ENCODE data around the gene GBP7.
"Not testable (repeated sequence)": the region's sequence is repeated elsewhere in the genome, so short reads cannot be mapped to it uniquely, and the experiment has no call there.

The GBP7 gene

GRCh38 chr1:89147678-89148658 is 27.8 kb downstream of the GBP7 start:
- no peak overlapping the region for H3K27ac Mint-ChIP-seq
- H3K4me1 Mint-ChIP-seq: peaks cover 6% of the 10 kb centered on the region
- DNase-seq: no peak
- no peaks in the 10 kb centered on the region for H3K9me3 Mint-ChIP-seq
- ATAC-seq: no peak
- peaks cover 13% of the 10 kb centered on the region for H3K27me3 Mint-ChIP-seq
- no peak overlapping the region for H3K4me3 Mint-ChIP-seq

- H3K4me3 Mint-ChIP-seq: no peak overlapping the region
- H3K27me3 Mint-ChIP-seq: peaks cover 13% of the 10 kb centered on the region
- DNase-seq: no peak
- no peaks in the 10 kb centered on the region for H3K9me3 Mint-ChIP-seq
- no peak overlapping the region for H3K27ac Mint-ChIP-seq
- ATAC-seq: no peak
- H3K4me1 Mint-ChIP-seq: peaks cover 6% of the 10 kb centered on the region
These were observed 29.1 kb downstream of the GBP7 start for GRCh38 chr1:89146721-89147120.

GRCh38 chr1:89143484-89143883 is 32.3 kb downstream of the GBP7 start:
- Mint-ChIP-seq H3K27me3 (peaks cover 8% of the 10 kb centered on the region), H3K4me3 (no peak overlapping the region), H3K9me3 (peaks cover 0 to 5% of the 10 kb centered on the region in 2 donors), H3K27ac (no peak overlapping the region), H3K4me1 (peaks cover 12% of the 10 kb centered on the region)
- ATAC-seq (no peak), DNase-seq (no peak)

GRCh38 chr1:89142160-89142559 is 33.6 kb downstream of the GBP7 start:
- H3K4me1 Mint-ChIP-seq: peaks cover 12% of the 10 kb centered on the region
- peaks cover 0 to 15% of the 10 kb centered on the region in 2 donors for H3K9me3 Mint-ChIP-seq
- ATAC-seq: no peak
- no peak overlapping the region for H3K27ac Mint-ChIP-seq
- no peaks in the 10 kb centered on the region for H3K27me3 Mint-ChIP-seq
- DNase-seq: no peak
- H3K4me3 Mint-ChIP-seq: no peak overlapping the region

- ATAC-seq: no peak
These were observed 42.1 kb downstream of the GBP7 start for GRCh38 chr1:89133747-89134146.

DNA sequence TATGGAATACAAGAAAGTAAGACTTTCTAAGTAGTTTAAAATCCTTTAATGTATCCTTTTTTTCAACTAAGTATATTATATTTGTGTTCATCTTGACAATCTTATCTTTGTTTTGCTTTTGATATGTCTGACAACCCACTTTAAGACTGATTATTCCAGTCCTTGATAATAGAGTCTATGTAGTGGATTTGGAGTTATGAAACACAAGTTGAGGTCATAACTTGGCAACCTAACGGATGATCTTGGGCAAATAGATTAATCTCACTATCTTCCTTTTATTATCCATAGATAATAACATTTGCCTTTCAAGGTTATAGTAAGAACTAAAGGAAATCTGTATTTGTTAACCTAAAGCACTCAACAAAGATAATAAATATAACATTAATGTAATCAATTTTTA is 45.1 kb downstream of the GBP7 start:
- Mint-ChIP-seq H3K27ac (no peak overlapping the region), H3K9me3 (peaks cover 0 to 16% of the 10 kb centered on the region in 2 donors), H3K27me3 (no peaks in the 10 kb centered on the region), H3K4me3 (no peak overlapping the region), H3K4me1 (peaks cover 47% of the 10 kb centered on the region)
- ATAC-seq (no peak), DNase-seq (no peak)

More at GRCh38 chr1:89133747-89134146, 42.1 kb downstream of the GBP7 start:
- Mint-ChIP-seq H3K4me1 (peaks cover 28% of the 10 kb centered on the region), H3K4me3 (no peak overlapping the region), H3K9me3 (peaks cover 10 to 39% of the 10 kb centered on the region in 2 donors), H3K27me3 (no peaks in the 10 kb centered on the region), H3K27ac (no peak overlapping the region)
- no peak for DNase-seq

DNA sequence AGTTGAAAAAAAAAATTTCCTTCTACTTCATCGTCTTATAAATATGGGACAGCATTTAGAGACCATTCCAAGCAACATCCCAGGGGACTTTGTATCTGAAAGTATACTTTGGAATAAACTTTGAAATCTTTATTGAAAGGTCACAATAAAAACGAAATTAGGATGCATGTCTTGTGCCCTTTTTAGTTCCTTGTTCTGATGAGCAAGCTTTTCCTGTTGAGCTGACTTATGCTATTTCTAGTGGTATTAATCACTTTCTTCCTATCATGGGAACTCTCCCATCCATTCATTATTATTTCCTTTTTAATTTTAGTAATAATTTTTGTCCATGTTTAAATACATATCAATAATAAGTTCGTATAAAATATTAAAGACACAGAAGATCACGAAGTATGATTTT is 45.9 kb downstream of the GBP7 start:
- Mint-ChIP-seq H3K4me3 (no peak overlapping the region), H3K4me1 (peaks cover 45% of the 10 kb centered on the region), H3K9me3 (peaks cover 0 to 11% of the 10 kb centered on the region in 2 donors), H3K27me3 (no peaks in the 10 kb centered on the region), H3K27ac (peak overlapping the region in 1 of 2 donors; percentile 42)
- no peak for ATAC-seq
- no peak for DNase-seq

GRCh38 chr1:89128003-89128458 is 47.8 kb downstream of the GBP7 start:
- Mint-ChIP-seq H3K4me3 (peak overlapping the region in 1 of 2 donors; percentile 32), H3K4me1 (peaks cover 42% of the 10 kb centered on the region), H3K27ac (peak overlapping the region in 1 of 2 donors; percentile 99)
- not testable (repeated sequence) for H3K27me3 Mint-ChIP-seq, H3K9me3 Mint-ChIP-seq, DNase-seq, ATAC-seq

GRCh38 chr1:89126602-89127565 is 48.9 kb downstream of the GBP7 start:
- not testable (repeated sequence) for H3K9me3 Mint-ChIP-seq, H3K27me3 Mint-ChIP-seq
- H3K27ac Mint-ChIP-seq: peak overlapping the region; percentile 98 to 99
- peaks cover 53% of the 10 kb centered on the region for H3K4me1 Mint-ChIP-seq
- peak; percentile 83 for ATAC-seq
- H3K4me3 Mint-ChIP-seq: peak overlapping the region; percentile 88 to 95
- DNase-seq: peak; percentile 91 to 92

- DNase-seq (peak; percentile 17 to 29), ATAC-seq (peak; percentile 79)
- H3K4me1 Mint-ChIP-seq: peaks cover 57% of the 10 kb centered on the region
- H3K27ac Mint-ChIP-seq: peak within 1 kb of the TSS; percentile 98 to 99
- peak within 1 kb of the TSS; percentile 88 to 95 for H3K4me3 Mint-ChIP-seq
- H3K27me3 Mint-ChIP-seq: no peaks in the 10 kb centered on the region
- no peaks in the 10 kb centered on the region for H3K9me3 Mint-ChIP-seq
These were observed 49.8 kb downstream of the GBP7 start, which contains the start of gene GBP2 for GRCh38 chr1:89125913-89126580. Gene GBP2, minus strand, starts transcription at chr1:89126114. Its CDS starts 4,148 bp downstream, at chr1:89121966.

GRCh38 chr1:89125240-89125912 is 50.4 kb downstream of the GBP7 start:
- no peaks in the 10 kb centered on the region for H3K27me3 Mint-ChIP-seq
- H3K4me3 Mint-ChIP-seq: peak overlapping the region; percentile 86 to 95
- no peak for DNase-seq

DNA sequence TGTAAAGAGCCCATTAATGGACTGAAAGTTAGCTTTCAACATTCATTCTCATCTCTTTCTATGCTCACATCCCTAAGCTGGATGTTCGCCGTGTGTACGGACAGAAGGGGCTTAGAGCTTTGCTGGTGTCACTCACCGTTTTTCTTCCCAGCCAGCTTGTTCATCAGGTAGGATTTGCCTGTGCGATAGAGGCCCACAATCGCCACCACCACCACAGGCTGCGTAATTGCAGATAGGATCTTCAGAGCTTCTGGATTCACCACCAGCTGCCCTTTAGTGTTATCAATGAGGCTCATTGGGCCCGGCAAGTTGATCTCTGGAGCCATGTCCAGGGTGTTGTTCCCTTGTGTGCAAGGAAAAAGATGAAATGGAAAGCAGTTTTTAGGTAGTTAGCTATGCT is 54.2 kb downstream of the GBP7 start:
- Mint-ChIP-seq H3K4me1 (peaks cover 22% of the 10 kb centered on the region), H3K27me3 (no peaks in the 10 kb centered on the region), H3K9me3 (no peaks in the 10 kb centered on the region), H3K4me3 (no peak overlapping the region), H3K27ac (no peak overlapping the region)
- ATAC-seq (no peak), DNase-seq (no peak)

More at GRCh38 chr1:89125240-89125912, 50.4 kb downstream of the GBP7 start:
- H3K9me3 Mint-ChIP-seq: no peaks in the 10 kb centered on the region
- peaks cover 56% of the 10 kb centered on the region for H3K4me1 Mint-ChIP-seq
- ATAC-seq: peak; percentile 4
- peak overlapping the region; percentile 98 for H3K27ac Mint-ChIP-seq

DNA sequence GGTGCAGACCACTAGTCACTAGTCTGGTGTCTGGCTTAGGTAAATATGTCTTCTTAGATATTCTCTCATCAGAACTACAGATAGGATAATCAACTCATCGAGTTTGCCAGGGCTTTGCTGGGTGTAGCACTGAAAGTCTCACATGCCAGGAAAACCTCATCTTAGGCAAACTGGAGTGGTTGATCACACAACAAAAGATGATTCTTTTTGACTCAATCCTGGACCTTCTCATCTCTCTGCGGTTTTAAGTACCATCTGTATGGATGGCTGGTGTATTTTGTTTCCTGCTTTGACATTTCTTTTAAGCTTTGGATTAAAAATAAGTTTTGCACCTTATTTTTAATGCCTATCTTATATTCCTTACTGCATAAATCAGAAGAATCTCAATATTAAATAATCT is 61.1 kb downstream of the GBP7 start:
- H3K27me3 Mint-ChIP-seq: no peaks in the 10 kb centered on the region
- ATAC-seq: peak; percentile 52

DNA sequence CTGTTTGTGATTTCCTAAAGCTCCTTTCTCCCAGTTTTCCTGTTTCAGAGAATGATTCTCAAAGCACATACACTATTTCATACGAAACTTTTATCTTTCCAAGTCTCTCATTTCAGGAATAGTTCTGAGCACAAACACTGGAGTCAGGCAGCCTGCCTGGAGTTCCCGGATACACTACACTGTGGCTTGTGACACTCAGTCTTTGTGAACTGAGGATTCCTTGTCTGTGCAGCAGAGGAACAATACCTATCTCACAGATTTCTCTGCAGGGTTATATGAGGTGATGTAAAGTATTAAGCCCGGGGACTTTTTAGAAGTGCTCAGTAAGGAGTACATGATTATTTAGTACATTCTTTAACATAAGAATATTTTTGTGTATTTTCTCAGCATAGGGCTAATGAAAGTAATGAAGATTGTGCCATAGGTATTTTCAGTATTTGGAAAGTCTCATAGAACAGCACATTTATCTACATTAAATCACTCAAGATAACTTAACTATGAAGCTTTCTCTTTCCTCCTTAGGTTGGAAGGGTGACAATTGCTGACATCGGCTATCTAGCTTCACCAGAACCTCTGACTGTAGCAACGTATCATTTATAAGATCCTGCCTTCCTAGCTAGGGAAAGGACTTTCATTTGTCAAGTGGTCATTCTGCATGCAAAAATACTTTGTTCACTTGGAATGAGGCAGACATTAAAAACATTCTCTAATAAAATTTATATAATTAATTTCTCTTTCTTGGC is 62.8 kb downstream of the GBP7 start:
- Mint-ChIP-seq H3K27ac (no peak overlapping the region), H3K4me1 (peaks cover 28% of the 10 kb centered on the region), H3K4me3 (no peak overlapping the region), H3K9me3 (peaks cover 0 to 4% of the 10 kb centered on the region in 2 donors), H3K27me3 (no peaks in the 10 kb centered on the region)
- DNase-seq (no peak), ATAC-seq (no peak)

More for the DNA sequence above, 61.1 kb downstream of the GBP7 start:
- peaks cover 24% of the 10 kb centered on the region for H3K4me1 Mint-ChIP-seq
- peaks cover 0 to 4% of the 10 kb centered on the region in 2 donors for H3K9me3 Mint-ChIP-seq
- no peak overlapping the region for H3K4me3 Mint-ChIP-seq
- no peak for DNase-seq
- no peak overlapping the region for H3K27ac Mint-ChIP-seq

Data from stimulated activated naive CD8-positive, alpha-beta T cell treated with anti-CD3 and anti-CD28 coated beads, Interleukin-15, amount 100 ng/mL, for 72 hours (primary cell).